ENCODE results near the gene PARD6B. TPM values are rescaled to one million over a fixed set of nuclear protein-coding genes. Genes with fewer than 3 reads are reported as not detected.

Gene PARD6B
- total and polyA plus RNA-seq, 2 of the 13 experiments (the other 11 are each of a cell fraction or from before 2014, with no cell fraction given), result 6.9 to 22.2 TPM

DNA sequence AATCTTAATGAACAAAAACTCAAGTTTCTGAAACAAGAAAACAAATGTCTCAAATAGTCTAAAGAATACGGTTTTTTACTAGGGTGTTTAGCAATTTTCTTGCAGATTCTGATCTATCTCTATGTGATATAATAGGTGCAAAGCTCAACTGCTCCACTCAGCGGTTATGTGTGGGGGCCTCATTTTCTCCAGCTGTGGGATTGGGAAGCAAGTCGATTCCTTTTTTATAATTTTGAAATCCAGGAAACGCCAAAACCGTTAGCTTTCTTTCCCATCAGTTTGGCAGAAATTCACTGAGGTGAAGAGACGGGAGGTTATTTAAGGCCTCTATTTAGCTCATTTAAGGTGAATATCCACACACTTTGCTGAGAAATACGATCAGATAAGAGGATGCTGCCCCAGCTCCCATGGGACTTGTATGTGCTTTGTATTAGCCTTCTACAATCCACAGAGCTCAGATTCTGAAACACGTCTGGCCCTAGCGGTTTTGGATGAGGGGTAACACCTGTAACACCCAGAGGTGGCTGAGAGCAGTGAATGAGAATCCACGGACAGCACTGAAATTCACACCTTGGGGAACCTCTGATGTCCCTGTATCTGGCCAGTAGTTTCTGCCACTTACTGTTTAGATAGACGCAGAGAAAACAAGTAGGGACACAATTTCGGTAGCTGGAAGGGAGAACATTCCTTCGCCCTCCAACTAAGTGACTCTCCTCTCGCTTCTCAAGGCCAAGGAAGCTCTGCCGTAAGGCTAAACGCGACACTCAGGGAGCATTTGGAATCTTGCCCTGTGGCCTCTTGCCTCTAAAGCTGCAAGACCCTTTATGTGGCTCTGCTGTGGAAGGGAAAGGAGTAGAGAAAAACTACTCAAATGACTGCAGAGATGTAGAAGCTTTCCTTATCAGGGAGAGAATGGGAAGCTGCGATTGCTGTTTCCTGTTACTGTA is 56.9 kb downstream of the PARD6B start (continued):
- TF ChIP-seq, protein P1, sequence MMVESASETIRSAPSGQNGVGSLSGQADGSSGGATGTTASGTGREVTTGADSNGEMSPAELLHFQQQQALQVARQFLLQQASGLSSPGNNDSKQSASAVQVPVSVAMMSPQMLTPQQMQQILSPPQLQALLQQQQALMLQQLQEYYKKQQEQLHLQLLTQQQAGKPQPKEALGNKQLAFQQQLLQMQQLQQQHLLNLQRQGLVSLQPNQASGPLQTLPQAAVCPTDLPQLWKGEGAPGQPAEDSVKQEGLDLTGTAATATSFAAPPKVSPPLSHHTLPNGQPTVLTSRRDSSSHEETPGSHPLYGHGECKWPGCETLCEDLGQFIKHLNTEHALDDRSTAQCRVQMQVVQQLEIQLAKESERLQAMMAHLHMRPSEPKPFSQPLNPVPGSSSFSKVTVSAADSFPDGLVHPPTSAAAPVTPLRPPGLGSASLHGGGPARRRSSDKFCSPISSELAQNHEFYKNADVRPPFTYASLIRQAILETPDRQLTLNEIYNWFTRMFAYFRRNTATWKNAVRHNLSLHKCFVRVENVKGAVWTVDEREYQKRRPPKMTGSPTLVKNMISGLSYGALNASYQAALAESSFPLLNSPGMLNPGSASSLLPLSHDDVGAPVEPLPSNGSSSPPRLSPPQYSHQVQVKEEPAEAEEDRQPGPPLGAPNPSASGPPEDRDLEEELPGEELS (CRISPR knock-in tag; IDR thresholded peaks at IDR 0.05), result 0 out of 2 replicates have a peak, but pooled peaks have one; percentile 25
- no peak for TF ChIP-seq ZNF414 (CRISPR knock-in tag; IDR thresholded peaks at IDR 0.05)
- TF ChIP-seq, protein P2, sequence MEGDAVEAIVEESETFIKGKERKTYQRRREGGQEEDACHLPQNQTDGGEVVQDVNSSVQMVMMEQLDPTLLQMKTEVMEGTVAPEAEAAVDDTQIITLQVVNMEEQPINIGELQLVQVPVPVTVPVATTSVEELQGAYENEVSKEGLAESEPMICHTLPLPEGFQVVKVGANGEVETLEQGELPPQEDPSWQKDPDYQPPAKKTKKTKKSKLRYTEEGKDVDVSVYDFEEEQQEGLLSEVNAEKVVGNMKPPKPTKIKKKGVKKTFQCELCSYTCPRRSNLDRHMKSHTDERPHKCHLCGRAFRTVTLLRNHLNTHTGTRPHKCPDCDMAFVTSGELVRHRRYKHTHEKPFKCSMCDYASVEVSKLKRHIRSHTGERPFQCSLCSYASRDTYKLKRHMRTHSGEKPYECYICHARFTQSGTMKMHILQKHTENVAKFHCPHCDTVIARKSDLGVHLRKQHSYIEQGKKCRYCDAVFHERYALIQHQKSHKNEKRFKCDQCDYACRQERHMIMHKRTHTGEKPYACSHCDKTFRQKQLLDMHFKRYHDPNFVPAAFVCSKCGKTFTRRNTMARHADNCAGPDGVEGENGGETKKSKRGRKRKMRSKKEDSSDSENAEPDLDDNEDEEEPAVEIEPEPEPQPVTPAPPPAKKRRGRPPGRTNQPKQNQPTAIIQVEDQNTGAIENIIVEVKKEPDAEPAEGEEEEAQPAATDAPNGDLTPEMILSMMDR (CRISPR knock-in tag; IDR thresholded peaks at IDR 0.05), result peak; percentile 80
- TF ChIP-seq SIN3B (IDR thresholded peaks at IDR 0.05; ENCODE audit: low read length), result no peak
- no peak for TF ChIP-seq DNMT3B (CRISPR knock-in tag; conservative IDR thresholded peaks at IDR 0.05)
- TF ChIP-seq ZFY (CRISPR knock-in tag; IDR thresholded peaks at IDR 0.05), result no peak
- no peak for TF ChIP-seq MEIS1 (CRISPR knock-in tag; IDR thresholded peaks at IDR 0.05; ENCODE audit: borderline replicate concordance)
- no peak for TF ChIP-seq TAF15 (IDR thresholded peaks at IDR 0.05; ENCODE audit: low read depth, low read length, poor library complexity, severe bottlenecking)
- no peak for TF ChIP-seq ZNF556 (CRISPR knock-in tag; IDR thresholded peaks at IDR 0.05; ENCODE audit: borderline replicate concordance)
- TF ChIP-seq PAX8 (CRISPR knock-in tag; IDR thresholded peaks at IDR 0.05; ENCODE audit: borderline replicate concordance), result no peak
- TF ChIP-seq SMAD3 (CRISPR knock-in tag; IDR thresholded peaks at IDR 0.05), result peak; percentile 56; the same call in 1 of the 2 replicates
- TF ChIP-seq, protein P3, sequence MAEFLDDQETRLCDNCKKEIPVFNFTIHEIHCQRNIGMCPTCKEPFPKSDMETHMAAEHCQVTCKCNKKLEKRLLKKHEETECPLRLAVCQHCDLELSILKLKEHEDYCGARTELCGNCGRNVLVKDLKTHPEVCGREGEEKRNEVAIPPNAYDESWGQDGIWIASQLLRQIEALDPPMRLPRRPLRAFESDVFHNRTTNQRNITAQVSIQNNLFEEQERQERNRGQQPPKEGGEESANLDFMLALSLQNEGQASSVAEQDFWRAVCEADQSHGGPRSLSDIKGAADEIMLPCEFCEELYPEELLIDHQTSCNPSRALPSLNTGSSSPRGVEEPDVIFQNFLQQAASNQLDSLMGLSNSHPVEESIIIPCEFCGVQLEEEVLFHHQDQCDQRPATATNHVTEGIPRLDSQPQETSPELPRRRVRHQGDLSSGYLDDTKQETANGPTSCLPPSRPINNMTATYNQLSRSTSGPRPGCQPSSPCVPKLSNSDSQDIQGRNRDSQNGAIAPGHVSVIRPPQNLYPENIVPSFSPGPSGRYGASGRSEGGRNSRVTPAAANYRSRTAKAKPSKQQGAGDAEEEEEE (CRISPR knock-in tag; IDR thresholded peaks at IDR 0.05; ENCODE audit: borderline replicate concordance), result no peak
- TF ChIP-seq KAT8 (CRISPR knock-in tag; IDR thresholded peaks at IDR 0.05), result peak; percentile 60; the same call in 1 of the 2 replicates
- TF ChIP-seq EP300 (IDR thresholded peaks at IDR 0.05; ENCODE audit: low read depth in 2 of 2, low read length in 2 of 2), result peak in 1 of 2 experiments; percentile 70; a peak in 2 of 4 replicates
- TF ChIP-seq EP300 (CRISPR knock-in tag; IDR thresholded peaks at IDR 0.05; ENCODE audit: borderline replicate concordance), result no peak
- TF ChIP-seq MAFG (CRISPR knock-in tag; IDR thresholded peaks at IDR 0.05), result no peak
- no peak for TF ChIP-seq ZNF644 (CRISPR knock-in tag; IDR thresholded peaks at IDR 0.05; ENCODE audit: low read depth)
- TF ChIP-seq E2F5 (CRISPR knock-in tag; conservative IDR thresholded peaks at IDR 0.05), result no peak
- TF ChIP-seq ZUFSP (CRISPR knock-in tag; IDR thresholded peaks at IDR 0.05; ENCODE audit: borderline replicate concordance), result no peak

Measured in HepG2 (cell line).